ENCODE measurements around the gene MYMX. TPM values are rescaled to one million over a fixed set of nuclear protein-coding genes. Genes with fewer than 3 reads are reported as not detected.

MYMX gene
- total RNA-seq, 6 donors from 2014 or later = 0.46 TPM; not detected in 5

DNA sequence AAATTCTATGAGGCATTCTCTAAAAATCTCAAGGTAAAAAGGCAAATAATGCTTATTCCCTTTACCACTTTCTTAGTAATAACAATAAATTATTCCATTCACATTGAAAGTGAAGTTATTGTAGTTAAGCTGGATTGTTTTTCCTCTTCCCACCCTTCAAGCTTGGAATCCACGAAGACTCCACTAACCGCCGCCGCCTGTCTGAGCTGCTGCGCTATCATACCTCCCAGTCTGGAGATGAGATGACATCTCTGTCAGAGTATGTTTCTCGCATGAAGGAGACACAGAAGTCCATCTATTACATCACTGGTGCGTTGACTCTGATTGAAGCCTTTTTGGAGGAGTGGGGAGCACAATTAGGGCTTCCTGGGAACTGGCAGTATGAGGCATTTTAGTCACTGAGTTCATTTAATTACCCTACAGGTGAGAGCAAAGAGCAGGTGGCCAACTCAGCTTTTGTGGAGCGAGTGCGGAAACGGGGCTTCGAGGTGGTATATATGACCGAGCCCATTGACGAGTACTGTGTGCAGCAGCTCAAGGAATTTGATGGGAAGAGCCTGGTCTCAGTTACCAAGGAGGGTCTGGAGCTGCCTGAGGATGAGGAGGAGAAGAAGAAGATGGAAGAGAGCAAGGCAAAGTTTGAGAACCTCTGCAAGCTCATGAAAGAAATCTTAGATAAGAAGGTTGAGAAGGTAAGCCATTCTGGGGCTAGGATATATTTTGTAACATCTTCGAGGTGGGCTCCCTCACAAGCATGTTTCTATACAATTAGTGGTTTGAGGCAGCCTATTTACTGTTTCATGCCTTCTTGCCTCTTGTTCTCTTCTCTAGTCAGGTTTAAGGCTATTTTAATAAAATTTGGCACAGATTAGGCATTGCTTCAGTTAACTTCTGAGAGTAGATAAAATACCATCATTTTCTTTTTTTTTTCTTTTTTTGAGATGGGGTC, 35.1 kb downstream of the MYMX start:
- WGBS, 2 donors = 91 to 92% methylated on average over 14 of the region's 14 CpGs
- no peak overlapping the region for H3K27ac ChIP-seq
- peaks cover 20 to 33% (median 26%) of the 10 kb centered on the region in 4 donors for H3K4me1 ChIP-seq
- no peaks in the 10 kb centered on the region for H3K27me3 ChIP-seq
- peaks cover 52 to 70% (median 66%) of the 10 kb centered on the region in 4 donors for H3K36me3 ChIP-seq
- TF ChIP-seq POLR2AphosphoS5 (IDR thresholded peaks at IDR 0.05) = no peak
- TF ChIP-seq, protein P1, sequence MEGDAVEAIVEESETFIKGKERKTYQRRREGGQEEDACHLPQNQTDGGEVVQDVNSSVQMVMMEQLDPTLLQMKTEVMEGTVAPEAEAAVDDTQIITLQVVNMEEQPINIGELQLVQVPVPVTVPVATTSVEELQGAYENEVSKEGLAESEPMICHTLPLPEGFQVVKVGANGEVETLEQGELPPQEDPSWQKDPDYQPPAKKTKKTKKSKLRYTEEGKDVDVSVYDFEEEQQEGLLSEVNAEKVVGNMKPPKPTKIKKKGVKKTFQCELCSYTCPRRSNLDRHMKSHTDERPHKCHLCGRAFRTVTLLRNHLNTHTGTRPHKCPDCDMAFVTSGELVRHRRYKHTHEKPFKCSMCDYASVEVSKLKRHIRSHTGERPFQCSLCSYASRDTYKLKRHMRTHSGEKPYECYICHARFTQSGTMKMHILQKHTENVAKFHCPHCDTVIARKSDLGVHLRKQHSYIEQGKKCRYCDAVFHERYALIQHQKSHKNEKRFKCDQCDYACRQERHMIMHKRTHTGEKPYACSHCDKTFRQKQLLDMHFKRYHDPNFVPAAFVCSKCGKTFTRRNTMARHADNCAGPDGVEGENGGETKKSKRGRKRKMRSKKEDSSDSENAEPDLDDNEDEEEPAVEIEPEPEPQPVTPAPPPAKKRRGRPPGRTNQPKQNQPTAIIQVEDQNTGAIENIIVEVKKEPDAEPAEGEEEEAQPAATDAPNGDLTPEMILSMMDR (IDR thresholded peaks at IDR 0.05) = no peak
- TF ChIP-seq POLR2A (IDR thresholded peaks at IDR 0.05) = no peak
- TF ChIP-seq EP300 (IDR thresholded peaks at IDR 0.05) = no peak
- no peak overlapping the region for H3K4me3 ChIP-seq
- no peaks in the 10 kb centered on the region for H3K9me3 ChIP-seq
- DNase-seq = no peak
- ATAC-seq (ENCODE audit: low FRiP score in 2 of 2) = no peak

DNA sequence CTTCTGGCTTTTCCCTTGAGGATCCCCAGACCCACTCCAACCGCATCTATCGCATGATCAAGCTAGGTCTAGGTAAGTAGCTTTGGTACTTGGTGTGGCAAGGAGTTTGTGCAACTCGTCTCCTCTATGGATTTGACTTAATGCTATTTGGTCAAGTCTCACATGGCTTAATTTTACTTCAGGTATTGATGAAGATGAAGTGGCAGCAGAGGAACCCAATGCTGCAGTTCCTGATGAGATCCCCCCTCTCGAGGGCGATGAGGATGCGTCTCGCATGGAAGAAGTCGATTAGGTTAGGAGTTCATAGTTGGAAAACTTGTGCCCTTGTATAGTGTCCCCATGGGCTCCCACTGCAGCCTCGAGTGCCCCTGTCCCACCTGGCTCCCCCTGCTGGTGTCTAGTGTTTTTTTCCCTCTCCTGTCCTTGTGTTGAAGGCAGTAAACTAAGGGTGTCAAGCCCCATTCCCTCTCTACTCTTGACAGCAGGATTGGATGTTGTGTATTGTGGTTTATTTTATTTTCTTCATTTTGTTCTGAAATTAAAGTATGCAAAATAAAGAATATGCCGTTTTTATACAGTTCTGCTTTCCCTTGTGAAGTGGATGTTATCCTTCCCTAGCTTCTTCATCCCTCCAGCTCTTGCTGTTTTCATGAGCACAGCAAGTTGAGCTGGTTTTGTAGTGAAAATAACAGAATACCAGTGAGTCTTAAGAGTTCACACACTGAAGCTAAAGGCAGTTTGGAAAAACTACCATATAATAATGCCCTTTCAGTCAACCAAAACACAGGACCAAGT, 36.8 kb downstream of the MYMX start:
- H3K27me3 ChIP-seq = no peaks in the 10 kb centered on the region
- no peak for DNase-seq
- peaks cover 52 to 75% (median 66%) of the 10 kb centered on the region in 4 donors for H3K36me3 ChIP-seq
- H3K9me3 ChIP-seq = no peaks in the 10 kb centered on the region
- no peak for TF ChIP-seq EP300 (IDR thresholded peaks at IDR 0.05)
- TF ChIP-seq POLR2AphosphoS5 (IDR thresholded peaks at IDR 0.05) = no peak
- TF ChIP-seq, protein P1 (IDR thresholded peaks at IDR 0.05) = peak in 2 of 6 experiments; percentile 11 to 16
- no peak overlapping the region for H3K4me3 ChIP-seq
- no peak for ATAC-seq (ENCODE audit: low FRiP score in 2 of 2)
- peaks cover 20 to 35% (median 27%) of the 10 kb centered on the region in 4 donors for H3K4me1 ChIP-seq
- 71 to 82% methylated on average over 10 of the region's 10 CpGs for WGBS, 2 donors
- no peak overlapping the region for H3K27ac ChIP-seq

DNA sequence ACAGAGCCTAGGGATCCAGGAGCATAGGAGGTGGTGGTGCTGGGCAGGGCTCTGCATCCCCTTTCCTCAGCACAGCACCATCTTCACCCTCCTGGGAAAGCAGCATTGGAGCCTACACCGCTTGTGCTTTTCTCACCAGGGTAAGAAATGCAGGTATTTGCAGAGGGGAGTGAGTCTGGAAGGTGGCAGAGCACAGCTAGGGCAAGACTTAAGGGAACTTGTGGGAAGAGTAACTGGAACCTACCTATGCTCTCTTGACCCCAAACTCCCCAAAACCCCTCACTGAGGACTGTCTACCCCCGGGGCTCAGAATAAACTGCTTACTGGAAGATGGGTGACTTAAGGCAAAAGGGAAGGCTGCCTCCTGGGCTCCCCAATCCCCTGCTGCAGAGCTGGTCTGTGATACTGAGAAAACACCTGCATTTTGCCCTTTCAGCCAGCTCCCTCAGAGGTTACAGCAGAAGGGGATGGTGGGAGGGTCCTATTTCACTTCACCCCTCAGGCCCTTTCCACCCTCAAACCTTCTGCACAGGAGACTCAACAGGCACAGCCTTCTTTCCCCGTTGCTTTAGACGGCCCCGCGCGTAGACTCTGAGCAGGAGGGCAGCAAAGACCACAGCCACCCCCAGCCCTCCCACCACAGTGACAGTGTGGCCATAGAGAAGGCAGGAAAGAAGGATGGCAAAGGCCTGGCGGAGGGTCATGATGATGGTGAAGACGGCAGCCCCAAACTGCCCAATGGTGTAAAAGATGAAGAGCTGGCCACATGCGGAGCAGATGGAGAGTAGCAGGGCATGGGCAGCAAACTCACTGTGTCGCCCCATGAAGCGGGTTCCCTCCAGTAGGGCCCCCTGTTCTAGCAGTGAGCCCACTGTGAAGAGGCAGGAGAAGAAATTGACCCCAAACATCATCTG, 37.7 kb downstream of the MYMX start:
- ATAC-seq (ENCODE audit: low FRiP score in 2 of 2) (no peak), DNase-seq (no peak)
- Histone ChIP-seq H3K4me1 (peaks cover 12 to 26% (median 18%) of the 10 kb centered on the region in 4 donors), H3K9me3 (no peaks in the 10 kb centered on the region), H3K27ac (no peak overlapping the region), H3K27me3 (no peaks in the 10 kb centered on the region), H3K4me3 (no peak overlapping the region), H3K36me3 (peaks cover 48 to 75% (median 59%) of the 10 kb centered on the region in 4 donors)
- TF ChIP-seq POLR2A (IDR thresholded peaks at IDR 0.05) = no peak
- TF ChIP-seq EP300 (IDR thresholded peaks at IDR 0.05) = no peak
- WGBS, 2 donors = 78 to 81% methylated on average over 11 to 12 of the region's 12 CpGs

DNA sequence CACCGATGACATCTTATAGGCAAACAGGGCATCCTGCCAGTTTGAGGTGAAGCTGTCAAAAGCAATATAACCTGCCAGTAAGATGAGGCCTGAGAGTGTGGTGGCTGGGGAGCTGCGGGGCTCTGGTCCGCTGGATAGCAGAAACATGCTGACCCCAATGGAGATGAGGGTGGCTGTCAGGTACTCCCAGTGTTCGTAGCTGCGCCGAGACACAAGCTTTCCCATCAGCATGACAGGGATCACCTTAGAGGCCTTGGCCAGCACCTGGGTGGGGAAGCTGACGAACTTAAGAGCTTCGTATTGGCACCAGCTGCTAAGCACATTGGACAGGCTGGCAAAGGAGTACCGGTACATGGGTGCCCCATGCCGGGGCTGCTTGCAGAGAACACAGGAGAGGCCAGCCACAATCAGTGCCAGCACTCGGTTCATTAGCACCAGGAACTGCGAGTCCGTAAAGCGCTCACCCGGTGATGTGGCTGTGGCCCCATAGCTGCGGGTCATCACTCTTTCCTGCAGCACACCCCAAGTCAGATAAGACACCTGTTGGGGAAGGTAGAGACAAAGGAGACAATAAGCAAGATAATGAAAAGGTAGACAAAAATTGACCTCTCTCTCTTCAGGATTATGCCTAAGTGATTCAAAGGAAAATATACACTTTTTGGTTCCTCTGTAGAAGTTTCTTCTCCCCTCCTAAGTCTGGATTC, 38.5 kb downstream of the MYMX start:
- WGBS, 2 donors = 76 to 78% methylated on average over 10 to 14 of the region's 16 CpGs
- H3K36me3 ChIP-seq = peaks cover 40 to 75% (median 59%) of the 10 kb centered on the region in 4 donors

More for the DNA sequence above, 38.5 kb downstream of the MYMX start:
- Histone ChIP-seq H3K9me3 (no peaks in the 10 kb centered on the region), H3K27me3 (no peaks in the 10 kb centered on the region), H3K4me3 (peak overlapping the region in 1 of 4 donors; percentile 96), H3K4me1 (peaks cover 12 to 22% (median 17%) of the 10 kb centered on the region in 4 donors), H3K27ac (peak overlapping the region in 1 of 4 donors; percentile 85)
- TF ChIP-seq, protein P1 (IDR thresholded peaks at IDR 0.05) = no peak
- TF ChIP-seq POLR2A (IDR thresholded peaks at IDR 0.05) = peak in 1 of 4 donors; percentile 12
- DNase-seq (peak in 1 of 2 donors; percentile 24), ATAC-seq (ENCODE audit: low FRiP score in 2 of 2) (no peak)
